Cardiac muscle cell (in vitro differentiated cells and primary cell): Measurements from ENCODE around the gene SLC16A8. TPM values are rescaled to one million over a fixed set of nuclear protein-coding genes. Genes with fewer than 3 reads are reported as not detected.

Source experiments
- DNase-seq, 2 donors: peaks; one replicate each; pipeline versions ENCODE4 v3.0.0 to v3.0.0-alpha.2; 2010 to 2017; ENCODE audit warnings: low read depth in 1 of 2, low spot score in 1 of 2
- H3K27ac ChIP-seq: fragments of 200-600 bp; sonication (generic); 2 replicates; pipeline ENCODE4 v1.5.1; 2016
- H3K27me3 ChIP-seq: fragments of 200-600 bp; sonication (generic); 2 replicates; pipeline ENCODE4 v1.6.0; 2016; ENCODE audit warnings: control low read depth
- H3K36me3 ChIP-seq: fragments of 200-600 bp; sonication (generic); 2 replicates; pipeline ENCODE4 v1.5.1; 2016; ENCODE audit warnings: control low read depth
- H3K4me1 ChIP-seq: fragments of 200-600 bp; sonication (generic); 2 replicates; pipeline ENCODE4 v1.8.1; 2017; ENCODE audit warnings: low read depth, mild to moderate bottlenecking, mixed run types
- H3K4me3 ChIP-seq: fragments of 200-600 bp; sonication (generic); 2 replicates; pipeline ENCODE4 v1.5.1; 2016; ENCODE audit warnings: mild to moderate bottlenecking
- H3K9me3 ChIP-seq: fragments of 200-600 bp; sonication (generic); 2 replicates; pipeline ENCODE4 v1.5.1; 2017; ENCODE audit warnings: low read depth, mild to moderate bottlenecking, control low read depth
- polyA plus RNA-seq: library from polyadenylated mRNA; unstranded; fragments of >200 nt; fragmentation: Nextera tagmentation; extraction: Ambion mirVana; gene quantifications from 2 replicates; pipeline ENCODE4 v1.2.1, GENCODE V29; 2016
- total RNA-seq: library from RNA; depleted of rRNA; stranded (reverse); fragments of >200 nt; gene quantifications from 2 replicates; pipeline ENCODE4 v1.2.3, GENCODE V29; 2016
- TF ChIP-seq, protein P1 (sequence below): IDR thresholded peaks from 2 replicates; pipeline ENCODE4 v1.5.1; 2012; ENCODE audit warnings: low read depth, mild to moderate bottlenecking, low read length

The SLC16A8 gene
- total and polyA plus RNA-seq, 2 experiments from 2014 or later = 0.60 to 1.7 TPM

DNA sequence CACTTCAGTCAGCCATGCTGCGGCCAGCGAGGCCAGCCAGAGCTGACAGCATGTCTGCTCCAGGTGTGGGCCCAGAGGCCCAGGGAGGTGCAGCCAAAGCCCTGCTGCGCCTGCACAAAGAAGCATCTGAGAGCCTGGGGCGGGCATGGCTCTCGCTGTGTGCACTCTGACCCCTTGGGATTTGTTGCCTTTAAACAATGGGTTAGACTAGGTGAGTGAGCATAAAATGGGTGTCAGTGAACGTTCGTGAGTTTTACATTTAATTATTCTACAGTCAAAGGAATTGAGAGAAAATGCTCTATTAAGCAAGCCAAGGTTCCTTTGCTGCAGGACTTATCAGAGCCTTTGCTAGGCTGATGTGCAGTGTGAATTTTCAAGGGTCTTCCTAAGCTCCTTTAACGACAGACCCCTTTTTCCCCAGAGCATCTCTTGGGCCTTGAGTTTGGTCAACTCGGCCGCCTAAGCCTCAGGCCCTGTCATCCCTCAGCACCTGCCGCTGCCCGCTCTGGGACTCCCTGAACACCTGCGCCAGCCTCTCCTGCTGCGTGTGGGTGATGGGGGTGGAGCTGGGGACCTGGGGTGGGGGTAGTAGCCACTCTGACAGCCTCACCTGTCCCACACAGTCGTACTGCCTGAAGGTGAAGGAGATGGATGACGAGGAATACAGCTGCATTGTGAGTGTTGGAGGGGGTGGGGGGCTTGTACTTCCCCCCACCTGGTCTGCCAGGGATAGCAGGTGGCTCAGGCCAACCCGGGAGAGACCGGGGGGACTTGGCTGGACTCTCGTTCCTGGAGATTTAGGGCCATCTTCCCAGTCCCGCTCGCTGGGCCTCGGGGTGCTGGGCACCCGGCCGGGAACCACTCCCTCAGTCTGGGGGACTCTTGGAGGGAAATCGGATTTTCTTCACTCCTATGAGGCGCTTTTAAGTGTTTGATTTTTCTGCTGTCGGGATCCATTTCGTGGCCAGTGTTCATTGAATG is 10.5 kb downstream of the SLC16A8 start:
- DNase-seq = no peak
- Histone ChIP-seq H3K9me3 (no peaks in the 10 kb centered on the region), H3K27ac (no peak overlapping the region), H3K4me3 (no peak overlapping the region), H3K36me3 (peaks cover 15% of the 10 kb centered on the region), H3K4me1 (peaks cover 30% of the 10 kb centered on the region), H3K27me3 (no peaks in the 10 kb centered on the region)
- TF ChIP-seq, protein P1, sequence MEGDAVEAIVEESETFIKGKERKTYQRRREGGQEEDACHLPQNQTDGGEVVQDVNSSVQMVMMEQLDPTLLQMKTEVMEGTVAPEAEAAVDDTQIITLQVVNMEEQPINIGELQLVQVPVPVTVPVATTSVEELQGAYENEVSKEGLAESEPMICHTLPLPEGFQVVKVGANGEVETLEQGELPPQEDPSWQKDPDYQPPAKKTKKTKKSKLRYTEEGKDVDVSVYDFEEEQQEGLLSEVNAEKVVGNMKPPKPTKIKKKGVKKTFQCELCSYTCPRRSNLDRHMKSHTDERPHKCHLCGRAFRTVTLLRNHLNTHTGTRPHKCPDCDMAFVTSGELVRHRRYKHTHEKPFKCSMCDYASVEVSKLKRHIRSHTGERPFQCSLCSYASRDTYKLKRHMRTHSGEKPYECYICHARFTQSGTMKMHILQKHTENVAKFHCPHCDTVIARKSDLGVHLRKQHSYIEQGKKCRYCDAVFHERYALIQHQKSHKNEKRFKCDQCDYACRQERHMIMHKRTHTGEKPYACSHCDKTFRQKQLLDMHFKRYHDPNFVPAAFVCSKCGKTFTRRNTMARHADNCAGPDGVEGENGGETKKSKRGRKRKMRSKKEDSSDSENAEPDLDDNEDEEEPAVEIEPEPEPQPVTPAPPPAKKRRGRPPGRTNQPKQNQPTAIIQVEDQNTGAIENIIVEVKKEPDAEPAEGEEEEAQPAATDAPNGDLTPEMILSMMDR = no peak

DNA sequence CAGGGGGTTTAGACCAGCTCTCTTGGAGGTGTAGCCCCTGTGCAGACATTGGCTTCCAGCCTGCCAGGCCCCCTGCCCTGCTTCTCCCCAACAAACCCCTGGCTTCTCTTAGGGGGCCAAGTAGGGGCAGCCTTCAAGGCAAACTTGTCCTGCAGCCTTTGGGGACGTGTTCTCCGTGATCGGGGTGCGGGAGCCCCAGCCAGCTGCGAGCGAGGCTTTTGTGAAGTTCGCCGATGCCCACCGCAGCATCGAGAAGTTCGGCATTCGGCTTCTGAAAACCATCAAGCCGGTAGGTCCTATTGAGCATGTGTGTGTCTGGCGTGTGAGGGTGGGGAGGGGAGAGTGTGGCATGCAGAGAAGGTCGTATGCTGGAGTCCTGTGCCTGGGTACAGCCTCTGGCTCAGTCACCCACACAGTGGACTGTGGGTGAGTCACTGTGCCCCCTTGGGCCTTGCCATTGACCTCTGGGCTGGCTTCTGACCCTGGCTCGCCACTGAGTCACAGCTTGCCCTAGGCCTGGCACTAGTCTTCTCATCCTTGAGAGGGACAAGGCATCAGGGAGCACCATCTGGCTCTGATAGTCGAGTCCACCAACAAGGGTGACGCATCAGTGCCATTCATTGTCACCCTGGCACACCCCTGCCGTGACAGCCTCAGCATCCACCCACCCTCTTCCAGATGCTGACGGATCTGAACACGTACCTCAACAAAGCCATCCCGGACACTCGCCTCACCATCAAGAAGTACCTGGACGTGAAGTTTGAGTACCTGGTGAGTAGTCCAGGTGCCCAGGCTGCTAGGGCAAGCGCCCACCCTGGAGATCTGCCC is 11.4 kb downstream of the SLC16A8 start:
- Histone ChIP-seq H3K4me1 (peaks cover 34% of the 10 kb centered on the region), H3K27me3 (no peaks in the 10 kb centered on the region), H3K9me3 (no peaks in the 10 kb centered on the region), H3K27ac (no peak overlapping the region), H3K4me3 (no peak overlapping the region), H3K36me3 (peaks cover 15% of the 10 kb centered on the region)
- DNase-seq = no peak
- TF ChIP-seq, protein P1 = no peak

DNA sequence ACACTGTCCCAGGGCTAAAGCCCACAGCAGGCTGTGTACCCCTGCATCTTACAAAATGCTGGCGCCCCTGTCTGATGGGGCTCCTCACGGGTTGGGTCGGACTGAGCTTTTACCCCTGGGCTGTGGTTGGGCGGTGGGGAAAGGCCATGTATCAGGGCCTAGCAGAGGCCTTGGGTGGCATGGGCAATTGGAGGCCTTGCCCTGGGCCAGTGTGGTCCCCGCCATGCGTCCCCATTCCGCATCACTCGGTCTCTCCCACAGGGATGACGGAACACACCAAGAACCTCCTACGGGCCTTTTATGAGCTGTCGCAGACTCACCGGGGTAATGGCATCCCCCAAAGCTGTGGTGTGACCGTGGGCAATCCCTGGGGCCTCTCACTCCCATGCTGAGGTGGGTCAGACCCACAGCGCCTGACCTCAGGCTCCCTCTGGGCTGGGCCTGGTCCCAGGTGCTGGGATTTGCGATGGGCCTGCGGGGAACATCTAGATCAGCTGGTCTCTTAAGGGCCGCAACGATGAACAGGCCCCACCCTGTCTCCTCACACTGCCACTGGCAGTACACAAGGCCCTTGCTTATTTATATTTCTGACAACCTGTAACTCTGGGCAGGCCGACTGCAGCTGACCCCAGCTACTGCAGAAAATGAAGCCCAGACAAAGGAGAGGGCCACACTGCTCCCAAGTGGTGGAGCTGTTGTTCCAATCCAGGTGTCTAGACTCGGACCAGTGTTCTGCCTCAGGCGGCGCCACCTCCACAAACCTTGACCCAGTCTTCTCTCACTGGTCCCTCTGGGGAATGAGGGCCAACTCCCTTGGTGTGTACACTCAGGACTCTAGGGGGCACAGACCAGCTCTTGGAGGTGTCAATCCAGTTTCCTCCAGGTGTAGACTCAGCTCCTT is 12.3 kb downstream of the SLC16A8 start:
- H3K9me3 ChIP-seq = no peaks in the 10 kb centered on the region
- no peak for DNase-seq
- TF ChIP-seq, protein P1 = no peak
- H3K27me3 ChIP-seq = no peaks in the 10 kb centered on the region
- H3K4me1 ChIP-seq = peaks cover 34% of the 10 kb centered on the region
- peak overlapping the region; percentile 86 for H3K27ac ChIP-seq
- H3K36me3 ChIP-seq = peaks cover 15% of the 10 kb centered on the region
- no peak overlapping the region for H3K4me3 ChIP-seq

DNA sequence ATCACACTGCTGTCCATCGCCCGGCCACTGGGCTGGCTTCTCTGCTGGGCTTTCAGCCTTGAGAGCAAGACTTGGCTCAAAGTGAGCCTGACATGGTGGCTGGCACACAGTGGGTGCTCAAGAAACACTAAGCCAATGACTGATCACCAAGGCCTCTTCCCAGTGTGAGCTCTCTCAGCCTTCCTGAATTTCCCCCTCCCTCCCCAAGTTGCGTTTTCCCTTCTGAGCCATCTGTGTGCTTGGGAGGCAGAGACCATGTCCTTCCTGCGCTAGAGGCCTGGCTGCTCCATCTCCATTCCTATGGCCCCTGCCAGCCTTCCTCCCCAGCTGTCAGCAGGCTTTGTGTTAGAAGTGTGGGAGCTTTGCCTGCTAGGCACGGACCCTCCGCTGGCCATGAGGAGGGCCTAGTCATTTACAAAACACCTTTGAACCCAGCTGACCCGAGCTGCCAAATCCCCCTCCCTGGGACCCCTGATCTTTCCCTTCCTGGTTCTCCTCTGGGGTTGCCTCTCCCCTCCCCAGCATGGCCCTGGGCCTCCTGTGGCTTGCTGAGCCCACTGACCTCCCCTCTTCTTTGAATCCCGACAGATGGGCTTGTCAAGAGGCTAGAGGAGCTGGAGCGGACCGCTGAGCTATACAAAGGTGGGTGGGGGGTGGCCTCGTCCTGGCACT is 13.6 kb downstream of the SLC16A8 start:
- Histone ChIP-seq H3K27me3 (no peaks in the 10 kb centered on the region), H3K4me3 (no peak overlapping the region), H3K9me3 (no peaks in the 10 kb centered on the region), H3K27ac (peak overlapping the region; percentile 86), H3K36me3 (peaks cover 19% of the 10 kb centered on the region), H3K4me1 (peaks cover 34% of the 10 kb centered on the region)
- TF ChIP-seq, protein P1 = no peak
- DNase-seq = no peak
